Testis (tissue), 2 donors: ENCODE data around the gene SMURF2.

Experiments
- CTCF ChIP-seq, 3 experiments: fragments of 450-650 bp in 2 of 3; fragments of 200-600 bp in 1 of 3; sonication (generic) in 1 of 3; IDR thresholded peaks; one replicate each; pipeline ENCODE4 v1.5.1; 2016 to 2019; ENCODE audit warnings: antibody characterized with exemption in 3 of 3, mild to moderate bottlenecking in 2 of 3, moderate library complexity in 1 of 3
- POLR2A ChIP-seq: fragments of 450-650 bp; IDR thresholded peaks from one replicate; pipeline ENCODE4 v1.6.1; 2017; ENCODE audit warnings: antibody characterized with exemption, mild to moderate bottlenecking, moderate library complexity

- no peak for TF ChIP-seq POLR2A
- TF ChIP-seq CTCF (IDR thresholded peaks at IDR 0.05) = no peak
Measured at GRCh38 chr17:64617125-64617780, 44.9 kb downstream of the SMURF2 start.
